ENCODE measurements around the gene TPD52L2.
"Not testable (repeated sequence)": the region's sequence is repeated elsewhere in the genome, so short reads cannot be mapped to it uniquely, and the experiment has no call there.

GRCh38 chr20:63929473-63929883, 64.4 kb downstream of the TPD52L2 start:
- TF ChIP-seq CTCF, POLR2A, POLR2AphosphoS5 (IDR thresholded peaks at IDR 0.05): not testable (repeated sequence)
